GM12864 (cell line): ENCODE measurements around the gene ZFAND3.
"Not testable (repeated sequence)": the region's sequence is repeated elsewhere in the genome, so short reads cannot be mapped to it uniquely, and the experiment has no call there.

Experiments used
- DNase-seq: peaks from one replicate; pipeline ENCODE4 v3.0.0-alpha.2; 2011; ENCODE audit warnings: low read depth
- H3K4me3 ChIP-seq: 2 replicates; pipeline ENCODE4 v1.5.1; 2011; ENCODE audit warnings: mild to moderate bottlenecking, low read depth, low read length, control low read depth
- CTCF ChIP-seq: IDR thresholded peaks from 2 replicates; pipeline ENCODE4 v1.5.1; 2011; ENCODE audit warnings: low read depth, mild to moderate bottlenecking, moderate library complexity, low read length, control low read depth, inconsistent platforms; ENCODE audit errors: missing control alignments

ZFAND3 gene

GRCh38 chr6:37952027-37952426, 132.5 kb downstream of the ZFAND3 start:
- DNase-seq = no peak
- H3K4me3 ChIP-seq = no peak overlapping the region
- TF ChIP-seq CTCF = no peak

DNA sequence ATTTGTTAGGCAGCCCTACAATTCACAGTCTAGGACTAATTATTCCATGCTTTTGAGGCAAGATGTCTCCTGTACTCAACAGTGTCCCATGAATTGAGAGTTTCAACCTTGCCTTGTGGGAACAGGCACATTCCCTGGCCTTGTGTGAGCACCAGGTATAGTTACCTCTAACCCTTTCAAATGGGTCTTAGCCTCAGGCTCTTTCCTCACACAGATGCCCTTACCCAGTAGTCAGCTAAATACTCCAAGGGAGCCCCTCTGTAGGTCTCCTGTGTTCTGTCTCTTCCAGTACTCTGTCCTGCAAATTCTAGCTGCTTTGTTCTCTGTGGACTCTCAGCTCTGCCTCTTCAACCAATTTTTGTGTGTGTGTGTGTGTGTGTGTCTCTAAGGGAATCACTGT, 135.3 kb downstream of the ZFAND3 start:
- DNase-seq = no peak
- H3K4me3 ChIP-seq = no peak overlapping the region
- no peak for TF ChIP-seq CTCF

GRCh38 chr6:37956711-37957275, 137.3 kb downstream of the ZFAND3 start:
- no peak overlapping the region for H3K4me3 ChIP-seq
- no peak for DNase-seq
- TF ChIP-seq CTCF = no peak

DNA sequence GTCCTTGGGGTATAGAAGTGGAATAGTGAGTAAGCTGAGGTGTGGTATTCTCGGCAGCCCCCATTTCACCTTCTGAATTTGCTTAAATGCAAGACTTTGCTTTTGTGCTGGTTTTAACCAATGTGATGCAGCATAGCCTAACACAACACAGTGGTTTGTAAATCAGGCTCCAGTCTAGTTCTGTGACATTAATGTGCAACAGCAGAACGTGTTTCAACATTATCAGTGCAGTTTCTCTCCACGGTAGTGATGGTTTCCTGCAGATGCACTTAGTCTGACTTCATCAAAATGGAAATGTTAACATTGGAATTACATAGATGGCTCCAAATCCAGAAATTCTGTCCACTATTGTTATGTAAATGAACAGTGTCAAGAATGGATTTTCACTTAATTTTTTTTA, 139.5 kb downstream of the ZFAND3 start:
- TF ChIP-seq CTCF = no peak
- no peak overlapping the region for H3K4me3 ChIP-seq
- no peak for DNase-seq

DNA sequence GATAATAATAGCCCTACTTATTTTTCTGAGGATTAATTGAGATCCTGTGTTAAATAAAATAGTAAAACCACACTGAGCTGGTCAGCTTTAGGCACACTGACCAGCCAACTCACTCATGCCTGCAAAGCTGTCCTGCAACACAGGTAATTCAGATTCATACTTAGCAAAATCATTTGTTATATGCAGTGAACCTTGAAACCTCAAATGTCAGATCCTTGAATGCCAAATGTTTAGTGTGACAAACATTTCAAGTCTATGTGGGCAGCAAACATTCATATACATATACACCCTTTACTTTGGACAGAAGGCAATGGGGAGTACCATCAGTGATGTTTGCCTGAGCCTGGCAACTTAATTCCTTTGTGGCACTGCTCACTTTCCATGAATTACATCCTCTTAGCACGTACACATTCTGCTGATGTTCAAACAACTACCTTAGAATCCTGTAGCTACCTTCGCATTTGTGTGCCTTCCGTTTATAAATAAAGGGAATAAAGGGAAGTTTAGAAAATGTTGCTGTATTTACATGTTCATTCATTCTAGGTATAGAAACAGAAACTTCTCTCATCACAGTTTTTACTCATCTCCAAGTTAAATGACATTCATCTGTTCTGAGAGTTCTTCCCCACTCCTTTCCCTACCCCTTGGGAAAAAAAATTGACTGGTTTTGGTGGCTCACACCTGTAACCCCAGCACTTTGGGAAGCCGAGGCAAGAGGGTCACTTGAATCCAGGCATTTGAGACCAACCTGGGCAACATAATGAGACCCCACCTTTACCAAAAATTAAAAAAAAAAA, 140.8 kb downstream of the ZFAND3 start:
- no peak for DNase-seq
- H3K4me3 ChIP-seq = no peak overlapping the region
- no peak for TF ChIP-seq CTCF

- DNase-seq, H3K4me3 ChIP-seq: not testable (repeated sequence)
These were observed 143.1 kb downstream of the ZFAND3 start for GRCh38 chr6:37962481-37963080.

DNA sequence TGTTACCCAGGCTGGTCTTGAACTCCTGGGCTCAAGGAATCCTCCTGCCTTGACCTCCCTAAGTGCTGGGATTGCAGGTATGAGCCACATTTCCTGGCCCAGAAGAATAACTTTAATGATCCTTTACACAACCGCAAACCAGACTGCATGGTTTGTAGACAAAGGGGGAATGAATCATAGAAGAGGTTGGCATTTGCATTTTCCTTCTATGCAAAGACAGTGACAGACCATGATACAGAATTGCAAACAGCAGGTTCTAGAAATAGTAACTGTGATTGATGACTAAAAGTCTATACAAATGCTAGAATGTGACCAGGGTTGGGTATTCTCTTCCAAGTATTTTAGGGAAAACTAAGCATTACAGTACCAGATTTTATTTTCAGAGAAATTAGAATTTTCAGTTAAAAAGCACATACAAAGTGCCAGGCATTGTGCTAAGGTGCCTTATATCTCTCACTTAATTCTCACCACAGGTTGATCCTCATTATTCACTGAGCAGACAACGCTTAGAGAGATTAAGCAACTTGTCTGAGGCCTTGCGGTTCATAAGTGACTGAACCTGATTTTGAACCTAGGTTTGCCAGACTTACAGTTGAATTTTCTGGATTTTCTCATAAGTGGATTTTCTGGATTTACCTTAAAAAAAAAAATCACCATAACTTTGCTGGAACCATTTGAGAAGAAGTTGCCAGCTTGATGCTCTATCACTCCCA, 146.6 kb downstream of the ZFAND3 start:
- TF ChIP-seq CTCF = no peak
- no peak for DNase-seq
- no peak overlapping the region for H3K4me3 ChIP-seq
